HG03575 (cell line): ENCODE results near the gene CWC27.

Experiments
- ATAC-seq: cut with Tn5 transposase; IDR thresholded peaks from one replicate; pipeline ENCODE4 v1.9.1; 2021; ENCODE audit not compliant: unreplicated experiment, insufficient number of reproducible peaks, low FRiP score; ENCODE audit errors: extremely low read depth

The CWC27 gene

GRCh38 chr5:65047225-65047624 is 278.5 kb downstream of the CWC27 start:
- ATAC-seq, result no peak

- peak; percentile 35 for ATAC-seq
Observed at GRCh38 chr5:65047948-65048690, 279.4 kb downstream of the CWC27 start.

GRCh38 chr5:65050140-65050539 is 281.4 kb downstream of the CWC27 start:
- no peak for ATAC-seq

DNA sequence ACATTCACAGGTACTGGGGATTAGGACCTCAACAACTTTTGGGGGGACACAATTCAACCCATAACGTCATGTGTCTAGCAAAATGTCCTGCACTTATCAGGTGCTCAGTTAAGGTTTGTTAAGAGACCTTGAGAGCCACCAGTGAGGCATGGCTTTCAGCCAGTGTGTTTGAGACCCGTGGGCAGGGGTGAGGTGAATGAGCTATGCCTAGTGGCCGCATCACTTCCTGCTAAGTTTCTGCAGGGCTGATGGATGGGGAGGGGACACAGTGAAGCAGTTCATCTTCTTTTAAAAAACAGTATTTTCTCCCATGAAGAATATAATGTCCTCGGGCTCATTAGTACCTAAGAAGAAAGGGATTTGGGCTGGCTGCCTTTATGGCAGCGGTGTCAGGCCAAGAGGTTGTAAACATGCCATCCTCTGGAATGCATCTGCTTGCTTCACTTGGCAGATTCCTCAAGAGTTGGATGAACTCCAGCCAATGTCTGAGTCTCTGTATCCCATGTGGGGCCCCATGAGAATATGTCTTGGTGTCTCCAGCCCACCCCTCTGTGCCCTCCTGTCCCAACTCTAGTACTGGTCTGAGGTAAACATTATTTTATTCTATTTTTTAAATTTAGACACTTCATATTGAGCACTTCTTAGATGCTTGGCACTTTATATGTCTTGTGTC is 282.2 kb downstream of the CWC27 start:
- no peak for ATAC-seq

GRCh38 chr5:65055938-65056337 is 287.2 kb downstream of the CWC27 start:
- no peak for ATAC-seq

DNA sequence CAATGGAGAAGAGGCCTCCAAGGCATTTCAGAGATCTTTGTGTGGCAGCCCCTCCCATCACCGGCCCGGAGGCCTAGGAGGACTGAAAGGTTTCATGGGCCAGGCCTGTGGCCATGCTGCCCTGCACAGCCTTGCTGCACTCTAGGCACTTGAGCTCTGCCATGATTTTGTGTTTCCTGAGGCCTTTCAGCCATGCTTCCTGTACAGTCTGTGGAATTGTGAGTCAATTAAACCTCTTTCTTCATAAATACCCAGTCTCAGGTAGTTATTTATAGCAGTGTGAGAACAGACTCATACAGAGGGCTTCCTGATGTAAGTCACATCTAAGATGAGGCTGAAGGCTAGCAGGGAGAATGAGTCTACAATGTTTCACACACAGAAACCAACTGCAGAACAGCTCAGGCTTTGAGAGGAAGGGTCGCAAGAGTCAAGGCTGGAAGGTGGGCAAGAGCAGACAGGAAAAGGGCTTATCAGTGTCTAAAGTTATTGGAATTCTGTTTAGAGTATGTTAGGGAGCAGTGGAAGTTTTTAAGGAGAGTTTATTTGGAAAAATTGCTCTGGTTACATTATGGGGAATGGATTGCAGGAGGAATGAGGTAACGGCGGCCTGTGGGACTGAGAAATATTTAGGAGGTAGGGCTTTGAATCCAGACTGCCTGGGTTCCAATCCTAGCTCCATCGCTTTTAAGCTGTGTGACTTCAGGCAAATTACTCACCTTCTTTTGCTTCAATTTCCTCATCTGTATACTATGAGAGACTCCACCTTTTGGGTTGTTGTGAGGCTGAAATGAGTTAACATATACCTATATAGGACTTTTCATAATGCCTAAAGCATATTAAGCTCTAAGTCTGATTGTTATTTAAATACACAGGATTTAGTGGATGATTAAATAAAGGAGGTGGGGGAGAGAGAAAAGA is 291.2 kb downstream of the CWC27 start:
- ATAC-seq, result peak; percentile 29

DNA sequence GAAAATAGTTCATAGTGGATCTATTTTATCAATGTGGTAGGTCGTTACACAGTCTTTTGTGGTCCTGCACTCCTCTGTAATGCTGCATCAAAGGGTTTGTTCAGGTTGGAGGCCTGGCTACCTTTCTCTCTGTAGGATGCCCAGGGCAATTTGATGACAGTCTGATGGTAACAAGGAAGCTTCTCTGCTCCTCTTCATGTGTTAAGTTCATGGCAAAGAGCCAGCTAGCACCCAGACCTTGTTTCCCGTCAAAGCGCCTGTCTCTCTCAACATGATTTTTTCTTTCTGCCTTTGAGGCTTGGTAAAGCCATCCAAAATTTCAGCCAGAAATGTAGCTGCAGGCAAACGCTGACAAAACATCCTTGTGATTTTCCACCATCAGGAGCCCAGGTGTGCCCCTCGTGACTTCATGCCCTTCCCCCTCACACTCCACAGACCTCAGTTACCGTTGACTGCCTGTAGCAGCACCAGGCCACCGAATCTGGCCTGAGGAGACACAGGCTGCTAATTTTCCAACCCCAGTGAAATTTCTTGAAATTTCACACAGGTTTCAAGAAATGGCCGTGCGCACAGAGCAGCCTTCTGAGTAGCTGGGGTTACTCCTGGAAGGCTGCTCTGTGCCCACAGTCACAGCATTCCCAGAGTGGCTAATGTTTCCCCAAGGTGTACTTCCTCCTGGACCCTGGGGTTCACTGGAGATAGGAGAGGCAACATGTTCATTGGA is 292.7 kb downstream of the CWC27 start:
- no peak for ATAC-seq

- ATAC-seq, result no peak
Observed at GRCh38 chr5:65061974-65062353, 293.2 kb downstream of the CWC27 start.

- ATAC-seq, result no peak
Observed at GRCh38 chr5:65062469-65063083, 293.8 kb downstream of the CWC27 start.

DNA sequence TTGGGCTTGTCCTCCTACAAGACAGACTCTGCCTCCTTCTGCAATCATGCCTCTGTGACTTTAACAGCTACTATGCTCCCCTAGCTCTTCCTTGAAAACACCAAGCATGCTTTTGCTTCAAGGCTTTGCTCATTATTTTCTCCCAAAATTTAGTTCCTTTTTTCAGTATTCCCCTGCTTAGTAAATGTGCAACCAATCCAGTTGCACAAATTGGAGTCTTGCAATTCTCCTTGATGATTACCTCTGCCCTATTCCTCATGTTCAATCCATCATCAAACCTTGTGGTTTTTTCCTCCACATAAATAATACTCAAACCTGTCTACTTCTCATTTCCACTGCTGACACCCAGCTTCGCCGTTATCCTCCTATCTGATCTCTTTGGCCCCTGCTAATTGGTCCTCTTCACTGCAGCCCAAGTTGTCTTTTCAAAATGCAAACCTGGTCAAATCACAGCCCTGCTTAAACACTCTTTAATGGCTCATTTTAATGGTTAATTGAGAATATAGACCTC is 296.3 kb downstream of the CWC27 start:
- no peak for ATAC-seq

DNA sequence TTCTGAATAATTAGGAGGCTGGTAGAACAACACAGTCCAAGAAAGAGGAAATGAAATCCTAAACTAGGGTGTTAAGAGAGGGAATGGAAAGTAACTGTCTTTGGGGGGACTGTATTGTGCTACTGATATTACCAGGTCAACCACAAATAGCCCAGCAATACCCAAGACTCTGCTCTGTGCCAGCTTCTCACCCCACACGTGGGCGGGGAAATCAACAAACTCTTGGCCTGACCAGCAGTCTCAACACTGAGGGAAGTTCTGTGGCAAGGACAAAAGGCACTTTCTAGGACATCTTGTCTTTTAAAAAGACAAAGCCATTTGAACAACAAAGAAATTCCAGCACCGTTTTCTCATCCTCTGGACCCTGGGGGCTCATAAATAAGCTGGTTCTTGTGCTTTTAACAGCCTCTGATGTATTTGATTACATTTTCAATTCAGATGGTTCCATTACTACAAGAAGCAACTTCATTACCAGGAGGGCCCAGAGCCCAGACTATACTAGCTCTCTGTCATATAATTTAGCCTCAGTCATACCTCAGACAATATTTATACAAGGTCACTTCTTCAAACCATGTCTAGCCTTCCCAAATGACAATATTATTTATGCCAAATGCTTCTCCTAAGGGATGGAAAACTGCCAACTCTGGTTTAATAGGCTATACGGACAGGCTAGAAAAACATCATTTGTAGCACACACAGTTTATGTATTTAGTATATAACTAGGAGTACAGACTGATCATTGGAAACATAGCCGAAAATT is 297.8 kb downstream of the CWC27 start:
- ATAC-seq, result peak; percentile 43

DNA sequence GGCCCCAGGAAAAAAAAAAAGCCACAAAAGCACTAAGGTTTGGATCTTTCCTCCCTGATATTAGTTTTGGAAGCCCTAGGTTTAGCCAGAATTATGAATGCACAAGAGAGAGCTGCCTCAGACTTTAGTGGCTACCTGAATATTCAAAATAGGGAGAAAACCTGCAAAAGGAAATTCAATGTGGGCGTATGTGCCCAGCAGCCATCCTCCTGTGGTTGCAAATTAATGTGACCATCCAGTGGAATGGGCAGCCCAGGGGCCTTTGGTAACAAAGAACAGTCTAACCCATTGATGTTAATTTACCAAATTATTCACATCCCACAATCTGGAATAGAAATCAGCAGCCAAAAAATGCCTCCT is 298.4 kb downstream of the CWC27 start:
- ATAC-seq, result no peak
